Measurements from ENCODE around the gene DYNLT5. TPM values are rescaled to one million over a fixed set of nuclear protein-coding genes. Genes with fewer than 3 reads are reported as not detected.
"Not testable (repeated sequence)": the region's sequence is repeated elsewhere in the genome, so short reads cannot be mapped to it uniquely, and the experiment has no call there.

DYNLT5 gene
- total RNA-seq, 5 donors from 2014 or later (not counting 1 experiment from before 2014, with no cell fraction given) = 0.78 TPM; not detected in 4

DNA sequence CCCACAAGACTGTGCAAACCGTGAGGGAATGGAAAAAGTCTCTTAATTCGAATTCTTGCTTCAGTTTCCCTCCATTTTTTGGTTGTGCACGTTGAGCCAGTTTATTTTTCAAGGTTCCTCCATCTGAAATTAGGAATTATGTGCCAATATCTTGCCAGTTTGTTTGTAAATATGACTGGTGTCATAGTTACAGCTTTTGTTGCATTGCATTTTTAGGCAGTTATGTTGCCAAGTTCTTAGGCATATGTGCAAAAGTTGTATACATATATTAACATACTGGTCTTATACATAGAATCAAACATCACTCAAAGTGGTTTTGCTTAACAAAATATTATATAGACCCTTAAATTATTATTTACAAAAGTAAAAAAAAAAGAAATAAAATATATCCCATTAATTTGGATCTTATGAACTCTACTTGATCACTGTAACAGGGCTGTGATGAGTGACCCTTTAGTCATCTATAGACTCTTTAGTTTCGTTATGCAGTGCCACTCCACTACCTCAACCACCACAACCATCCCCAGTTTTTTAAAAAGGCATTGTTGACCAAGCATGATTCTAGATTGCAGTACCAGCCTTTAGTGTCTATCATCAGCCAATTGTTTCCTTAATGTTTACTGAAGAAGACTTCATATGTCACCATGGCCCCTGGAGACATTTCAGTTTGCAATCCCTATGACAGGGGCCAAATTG, 20.9 kb upstream of the DYNLT5 start:
- Mint-ChIP-seq H3K36me3 (no peaks in the 10 kb centered on the region), H3K4me1 (peaks cover 14 to 18% (median 15%) of the 10 kb centered on the region in 3 donors), H3K27ac (no peak overlapping the region), H3K9me3 (no peaks in the 10 kb centered on the region), H3K27me3 (peaks cover 0 to 1% of the 10 kb centered on the region in 2 donors), H3K4me3 (no peak overlapping the region)
- DNase-seq (no peak), ATAC-seq (replicated peaks in 1 of 4) (no peak)
- Histone ChIP-seq H3K4me1 (ENCODE audit: control insufficient read depth in 1 of 2, extremely low read depth in 1 of 2, insufficient read depth in 2 of 2, low read length in 2 of 2) (peaks cover 0 to 2% of the 10 kb centered on the region in 2 experiments), H3K36me3 (ENCODE audit: control insufficient read depth in 2 of 2, extremely low read depth in 1 of 2, insufficient read depth in 1 of 2, low read length in 1 of 2) (no peaks in the 10 kb centered on the region), H3K4me3 (ENCODE audit: control insufficient read depth in 1 of 2, extremely low read depth in 1 of 2, low read length in 1 of 2) (no peak overlapping the region), H3K27me3 (replicated peaks in 1 of 2; ENCODE audit: control insufficient read depth in 2 of 2, extremely low read depth in 1 of 2, insufficient read depth in 2 of 2, low read length in 1 of 2) (no peaks in the 10 kb centered on the region), H3K9me3 (no peaks in the 10 kb centered on the region), H3K27ac (ENCODE audit: low read length) (no peak overlapping the region)
- ChIA-PET CTCF (interaction anchor here in 1 of 2 donors (1.1 kb wide), 1 partner anchor 418 kb away, joined by 3 read pairs; no protein-coding TSS in a partner anchor), POLR2A (no interaction called here)
- WGBS (ENCODE audit: insufficient coverage) = no CpG with 5 or more reads among the region's 4 CpGs

DNA sequence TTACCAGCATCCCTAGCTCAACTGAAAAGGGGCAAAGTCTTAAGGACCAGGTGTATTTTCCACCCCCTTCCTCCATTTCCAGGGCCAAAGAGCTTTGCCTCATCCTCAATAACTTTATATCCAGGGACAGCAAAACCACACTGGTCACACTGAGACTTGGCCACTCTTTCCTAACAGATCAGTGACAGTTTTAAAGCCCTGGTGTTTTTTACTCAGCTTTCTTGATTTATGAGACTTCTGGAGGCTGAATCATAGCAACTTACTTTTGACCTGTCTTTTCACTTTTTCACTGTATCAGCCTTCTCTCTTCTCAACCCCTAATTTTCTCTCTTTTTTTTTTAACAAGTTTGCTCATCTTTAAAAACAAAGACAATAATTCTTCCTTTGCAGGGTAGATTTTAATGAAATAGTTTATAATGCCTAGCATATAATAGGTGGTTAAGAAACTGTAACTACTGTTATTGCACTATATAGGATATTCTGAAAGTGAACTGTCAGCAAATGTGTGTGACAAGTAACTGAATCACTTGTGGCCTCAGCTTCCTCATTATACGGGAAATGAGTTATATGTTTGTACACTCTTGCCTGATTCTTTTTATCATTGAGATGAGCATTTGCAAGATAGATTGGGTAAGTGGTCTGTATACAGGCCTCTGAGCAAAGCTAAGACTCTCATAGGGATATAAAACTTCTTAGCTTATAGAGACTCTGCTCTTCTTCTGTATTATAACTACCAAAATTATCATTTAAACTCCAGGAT, 19.7 kb upstream of the DYNLT5 start:
- Mint-ChIP-seq H3K27me3 (no peaks in the 10 kb centered on the region), H3K9me3 (no peaks in the 10 kb centered on the region), H3K4me1 (peaks cover 14 to 18% (median 15%) of the 10 kb centered on the region in 3 donors), H3K4me3 (no peak overlapping the region), H3K36me3 (no peaks in the 10 kb centered on the region), H3K27ac (no peak overlapping the region)
- WGBS (ENCODE audit: insufficient coverage) = 17% methylated on average over 1 of the region's 1 CpG
- Histone ChIP-seq H3K27me3 (replicated peaks in 1 of 2; ENCODE audit: control insufficient read depth in 2 of 2, extremely low read depth in 1 of 2, insufficient read depth in 2 of 2, low read length in 1 of 2) (no peaks in the 10 kb centered on the region), H3K4me1 (ENCODE audit: control insufficient read depth in 1 of 2, extremely low read depth in 1 of 2, insufficient read depth in 2 of 2, low read length in 2 of 2) (peaks cover 0 to 2% of the 10 kb centered on the region in 2 experiments), H3K4me3 (ENCODE audit: control insufficient read depth in 1 of 2, extremely low read depth in 1 of 2, low read length in 1 of 2) (no peak overlapping the region), H3K9me3 (no peaks in the 10 kb centered on the region), H3K27ac (ENCODE audit: low read length) (no peak overlapping the region), H3K36me3 (ENCODE audit: control insufficient read depth in 2 of 2, extremely low read depth in 1 of 2, insufficient read depth in 1 of 2, low read length in 1 of 2) (no peaks in the 10 kb centered on the region)
- DNase-seq = no peak
- ATAC-seq (replicated peaks in 1 of 4) = no peak
- ChIA-PET CTCF (interaction anchor here (0.5 to 1.1 kb wide), 5 partner anchors 15 to 417 kb away, joined by 3 to 8 read pairs (median 3); no protein-coding TSS in a partner anchor), POLR2A (interaction anchor here in 1 of 2 donors (0.6 kb wide), 1 partner anchor 779 kb away, joined by 4 read pairs; no protein-coding TSS in a partner anchor)

DNA sequence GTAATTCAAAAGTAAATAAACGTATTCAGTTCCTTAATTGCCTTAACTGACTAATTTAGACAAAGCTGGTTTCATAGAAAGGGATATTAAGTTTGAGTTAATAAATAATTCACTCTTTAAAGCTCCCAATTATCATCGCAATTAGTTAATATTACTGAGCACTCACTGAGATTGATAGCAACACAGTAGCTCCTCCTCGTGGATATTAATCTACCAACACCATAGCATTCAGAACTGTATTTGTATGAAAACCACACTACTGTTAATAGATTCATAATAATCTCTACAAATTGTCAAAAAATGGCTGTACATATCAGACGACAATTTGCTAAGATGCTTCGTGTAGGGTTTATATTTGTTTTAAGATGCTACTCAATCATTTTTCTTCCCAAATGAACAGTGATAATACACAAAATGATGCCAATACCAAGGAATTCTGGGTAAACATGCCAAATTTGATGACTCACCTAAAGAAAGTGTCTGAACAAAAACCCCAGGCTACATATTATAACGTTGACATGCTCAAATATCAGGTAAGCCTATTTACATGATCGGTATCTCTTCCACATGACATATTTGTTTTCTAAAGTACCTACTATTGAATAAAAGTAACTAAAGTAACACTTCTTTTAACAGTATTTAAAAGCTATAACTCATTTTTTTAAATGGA, 18.8 kb upstream of the DYNLT5 start:
- peaks cover 10 to 16% (median 14%) of the 10 kb centered on the region in 3 donors for H3K4me1 Mint-ChIP-seq
- H3K36me3 Mint-ChIP-seq = no peaks in the 10 kb centered on the region
- Histone ChIP-seq H3K9me3 (no peaks in the 10 kb centered on the region), H3K4me1 (ENCODE audit: control insufficient read depth in 1 of 2, extremely low read depth in 1 of 2, insufficient read depth in 2 of 2, low read length in 2 of 2) (peaks cover 0 to 2% of the 10 kb centered on the region in 2 experiments), H3K4me3 (ENCODE audit: control insufficient read depth in 1 of 2, extremely low read depth in 1 of 2, low read length in 1 of 2) (no peak overlapping the region), H3K27ac (ENCODE audit: low read length) (no peak overlapping the region), H3K36me3 (ENCODE audit: control insufficient read depth in 2 of 2, extremely low read depth in 1 of 2, insufficient read depth in 1 of 2, low read length in 1 of 2) (no peaks in the 10 kb centered on the region), H3K27me3 (replicated peaks in 1 of 2; ENCODE audit: control insufficient read depth in 2 of 2, extremely low read depth in 1 of 2, insufficient read depth in 2 of 2, low read length in 1 of 2) (no peaks in the 10 kb centered on the region)
- H3K4me3 Mint-ChIP-seq = no peak overlapping the region
- no peaks in the 10 kb centered on the region for H3K9me3 Mint-ChIP-seq
- ATAC-seq (replicated peaks in 1 of 4) (no peak), DNase-seq (no peak)
- CTCF ChIA-PET = interaction anchor here in 1 of 2 donors (0.7 to 1.1 kb wide), 2 partner anchors 14 to 32 kb away, joined by 3 read pairs; no protein-coding TSS in a partner anchor
- POLR2A ChIA-PET = no interaction called here
- H3K27me3 Mint-ChIP-seq = no peaks in the 10 kb centered on the region
- H3K27ac Mint-ChIP-seq = no peak overlapping the region
- WGBS (ENCODE audit: insufficient coverage) = no CpG with 5 or more reads among the region's 7 CpGs

DNA sequence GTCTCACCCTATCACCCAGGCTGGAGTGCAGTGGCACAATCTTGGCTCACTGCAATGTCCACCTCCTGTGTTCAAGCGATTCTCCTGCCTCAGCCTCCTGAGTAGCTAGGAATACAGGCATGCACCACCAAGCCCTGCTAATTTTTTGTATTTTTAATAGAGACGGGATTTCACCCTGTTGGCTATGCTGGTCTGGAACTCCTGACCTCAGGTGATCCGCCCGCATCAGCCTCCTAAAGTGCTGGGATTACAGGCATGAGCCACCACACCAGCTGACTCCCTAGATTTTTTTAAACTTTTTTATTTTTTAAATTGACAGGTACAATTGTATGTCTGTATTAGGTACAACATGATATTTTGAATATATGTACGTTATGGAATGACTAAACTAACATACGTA, 17.7 kb upstream of the DYNLT5 start:
- H3K27ac ChIP-seq (ENCODE audit: low read length); H3K27me3 ChIP-seq (replicated peaks in 1 of 2; ENCODE audit: control insufficient read depth in 2 of 2, extremely low read depth in 1 of 2, insufficient read depth in 2 of 2, low read length in 1 of 2); H3K36me3 ChIP-seq (ENCODE audit: control insufficient read depth in 2 of 2, extremely low read depth in 1 of 2, insufficient read depth in 1 of 2, low read length in 1 of 2); H3K27ac Mint-ChIP-seq; H3K4me1 ChIP-seq (ENCODE audit: control insufficient read depth in 1 of 2, extremely low read depth in 1 of 2, insufficient read depth in 2 of 2, low read length in 2 of 2); H3K36me3 Mint-ChIP-seq; H3K9me3 Mint-ChIP-seq; H3K4me3 ChIP-seq (ENCODE audit: control insufficient read depth in 1 of 2, extremely low read depth in 1 of 2, low read length in 1 of 2); CTCF ChIA-PET; ATAC-seq (replicated peaks in 1 of 4); DNase-seq; H3K4me3 Mint-ChIP-seq; H3K27me3 Mint-ChIP-seq; H3K4me1 Mint-ChIP-seq; H3K9me3 ChIP-seq: not testable (repeated sequence)
- POLR2A ChIA-PET = interaction anchor here in 1 of 2 donors (0.7 kb wide), 1 partner anchor 1745 kb away, joined by 7 read pairs; no protein-coding TSS in a partner anchor
- WGBS (ENCODE audit: insufficient coverage) = 94% methylated on average over 3 of the region's 6 CpGs

DNA sequence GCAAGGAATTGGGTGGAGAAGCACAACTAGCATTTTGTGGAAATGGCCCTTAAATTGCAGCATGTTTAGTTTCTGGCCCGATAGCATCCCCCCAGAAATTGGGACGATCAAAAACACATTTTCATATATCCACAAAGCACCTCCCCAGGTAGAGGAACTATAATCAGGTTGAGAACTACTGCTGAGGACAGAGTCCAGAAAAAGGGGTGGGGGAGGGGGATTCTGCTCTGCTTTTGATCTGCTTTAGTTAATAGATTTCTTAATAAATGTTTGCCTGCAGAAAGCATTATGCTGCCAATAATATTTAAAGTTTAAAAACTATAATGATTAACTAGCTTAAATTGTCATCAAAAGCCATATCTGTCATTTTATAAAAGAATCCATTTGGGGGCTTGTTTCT, 14.4 kb upstream of the DYNLT5 start:
- no CpG with 5 or more reads among the region's 2 CpGs for WGBS (ENCODE audit: insufficient coverage)
- ChIA-PET CTCF (interaction anchor here in 1 of 2 donors (0.6 to 0.8 kb wide), 2 partner anchors 136 to 482 kb away, joined by 3 to 4 read pairs; no protein-coding TSS in a partner anchor), POLR2A (interaction anchor here (0.6 to 0.7 kb wide), 2 partner anchors 10 to 33 kb away, joined by 3 read pairs; no protein-coding TSS in a partner anchor)
- no peaks in the 10 kb centered on the region for H3K9me3 Mint-ChIP-seq
- H3K27me3 Mint-ChIP-seq = no peaks in the 10 kb centered on the region
- H3K4me1 ChIP-seq (ENCODE audit: control insufficient read depth in 1 of 2, extremely low read depth in 1 of 2, insufficient read depth in 2 of 2, low read length in 2 of 2) = no peaks in the 10 kb centered on the region
- H3K27ac ChIP-seq (ENCODE audit: low read length) = no peak overlapping the region
- H3K27ac Mint-ChIP-seq = no peak overlapping the region
- H3K4me3 Mint-ChIP-seq = no peak overlapping the region
- DNase-seq = no peak
- H3K4me1 Mint-ChIP-seq = peaks cover 5 to 8% (median 7%) of the 10 kb centered on the region in 3 donors
- H3K36me3 Mint-ChIP-seq = no peaks in the 10 kb centered on the region
- no peak for ATAC-seq (replicated peaks in 1 of 4)
- H3K36me3 ChIP-seq (ENCODE audit: control insufficient read depth in 2 of 2, extremely low read depth in 1 of 2, insufficient read depth in 1 of 2, low read length in 1 of 2) = no peaks in the 10 kb centered on the region
- no peaks in the 10 kb centered on the region for H3K9me3 ChIP-seq
- no peaks in the 10 kb centered on the region for H3K27me3 ChIP-seq (replicated peaks in 1 of 2; ENCODE audit: control insufficient read depth in 2 of 2, extremely low read depth in 1 of 2, insufficient read depth in 2 of 2, low read length in 1 of 2)
- no peak overlapping the region for H3K4me3 ChIP-seq (ENCODE audit: control insufficient read depth in 1 of 2, extremely low read depth in 1 of 2, low read length in 1 of 2)
